MCF 10A (cell line): ENCODE measurements around the gene PRPF8. TPM values are rescaled to one million over a fixed set of nuclear protein-coding genes. Genes with fewer than 3 reads are reported as not detected.

Source experiments
- Bru-seq: library from RNA; stranded (reverse); fragments of 400-500 nt; gene quantifications from one replicate; lab custom pipeline; 2021; lab: Mats Ljungman, UMichigan
- BruChase-seq, 2 experiments: library from RNA; stranded (reverse); fragments of 400-500 nt; gene quantifications; one replicate each; lab custom pipeline; 2021; lab: Mats Ljungman, UMichigan
- BruUV-seq: library from RNA; stranded (reverse); fragments of 400-500 nt; replicated peaks from 2 replicates; lab custom pipeline; 2021; lab: Mats Ljungman, UMichigan
- CTCF ChIA-PET: fragments of 300-600 bp; sonication (Branson Sonifier 250); formaldehyde crosslinking; extraction: SDS; loops from one replicate; lab custom pipeline; 2021; ENCODE audit warnings: antibody characterized with exemption, inconsistent platforms; lab: Yijun Ruan, JAX
- POLR2A ChIA-PET: fragments of 300-600, 350-650 bp; sonication (Branson Sonifier 250); formaldehyde crosslinking; extraction: SDS; loops from one replicate; lab custom pipeline; 2020; ENCODE audit warnings: antibody characterized with exemption, inconsistent platforms; lab: Yijun Ruan, JAX
- DNase-seq: peaks from one replicate; pipeline ENCODE4 v3.0.0-alpha.2; 2018; ENCODE audit not compliant: unreplicated experiment
- H3K27ac Mint-ChIP-seq: one replicate; pipeline ENCODE4 v1.8.0; 2022; ENCODE audit warnings: mild to moderate bottlenecking, low read depth, mixed read lengths; ENCODE audit not compliant: unreplicated experiment
- H3K27me3 Mint-ChIP-seq: one replicate; pipeline ENCODE4 v1.8.0; 2022; ENCODE audit warnings: mixed read lengths; ENCODE audit not compliant: insufficient read depth, unreplicated experiment
- H3K36me3 Mint-ChIP-seq: one replicate; pipeline ENCODE4 v1.8.0; 2022; ENCODE audit warnings: mild to moderate bottlenecking, moderate library complexity, mixed read lengths; ENCODE audit not compliant: insufficient read depth, unreplicated experiment
- H3K4me1 Mint-ChIP-seq: one replicate; pipeline ENCODE4 v1.8.0; 2022; ENCODE audit warnings: mixed read lengths; ENCODE audit not compliant: insufficient read depth, unreplicated experiment
- H3K4me3 Mint-ChIP-seq: one replicate; pipeline ENCODE4 v1.8.0; 2022; ENCODE audit warnings: mild to moderate bottlenecking, moderate library complexity, mixed read lengths; ENCODE audit not compliant: unreplicated experiment
- H3K9me3 Mint-ChIP-seq: one replicate; pipeline ENCODE4 v1.8.0; 2022; ENCODE audit warnings: mixed read lengths; ENCODE audit not compliant: unreplicated experiment
- intact Hi-C: fragments of 100-400 bp; cut with micrococcal nuclease; formaldehyde crosslinking; loops from 2 replicates; pipeline ENCODE4 v1.14.1; 2022
- long read RNA-seq: library from polyadenylated mRNA; stranded (forward); transcript quantifications from one replicate; pipeline ENCODE4 v2.0.0, GENCODE V29; 2022
- total RNA-seq: library from RNA; stranded (reverse); gene quantifications from 2 replicates; pipeline ENCODE4 v1.2.3, GENCODE V29; 2022
- TF ChIP-seq, protein P1 (sequence below): fragments of 200-600 bp; IDR thresholded peaks from one replicate; pipeline ENCODE4 v1.8.0; 2022; ENCODE audit warnings: antibody characterized with exemption, mild to moderate bottlenecking; ENCODE audit not compliant: unreplicated experiment

The PRPF8 gene
- total RNA-seq, result 239 and 261 TPM in 2 replicates
- percentile 83 among the genes with signal in this experiment for Bru-seq, nascent RNA
- percentile 98 among the genes with signal in this experiment for BruChase-seq, experiment 1, labeled RNA remaining after a 6-hour chase
- BruChase-seq, experiment 2, labeled RNA remaining after a 2-hour chase, result percentile 94 among the genes with signal in this experiment
- long read RNA-seq, full-length matches to known transcripts, result 63 of 147 reads
- long read RNA-seq, partial matches to known transcripts, result 70 of 147 reads
- long read RNA-seq, other reads (novel, unspliced or antisense), result 14 of 147 reads

DNA sequence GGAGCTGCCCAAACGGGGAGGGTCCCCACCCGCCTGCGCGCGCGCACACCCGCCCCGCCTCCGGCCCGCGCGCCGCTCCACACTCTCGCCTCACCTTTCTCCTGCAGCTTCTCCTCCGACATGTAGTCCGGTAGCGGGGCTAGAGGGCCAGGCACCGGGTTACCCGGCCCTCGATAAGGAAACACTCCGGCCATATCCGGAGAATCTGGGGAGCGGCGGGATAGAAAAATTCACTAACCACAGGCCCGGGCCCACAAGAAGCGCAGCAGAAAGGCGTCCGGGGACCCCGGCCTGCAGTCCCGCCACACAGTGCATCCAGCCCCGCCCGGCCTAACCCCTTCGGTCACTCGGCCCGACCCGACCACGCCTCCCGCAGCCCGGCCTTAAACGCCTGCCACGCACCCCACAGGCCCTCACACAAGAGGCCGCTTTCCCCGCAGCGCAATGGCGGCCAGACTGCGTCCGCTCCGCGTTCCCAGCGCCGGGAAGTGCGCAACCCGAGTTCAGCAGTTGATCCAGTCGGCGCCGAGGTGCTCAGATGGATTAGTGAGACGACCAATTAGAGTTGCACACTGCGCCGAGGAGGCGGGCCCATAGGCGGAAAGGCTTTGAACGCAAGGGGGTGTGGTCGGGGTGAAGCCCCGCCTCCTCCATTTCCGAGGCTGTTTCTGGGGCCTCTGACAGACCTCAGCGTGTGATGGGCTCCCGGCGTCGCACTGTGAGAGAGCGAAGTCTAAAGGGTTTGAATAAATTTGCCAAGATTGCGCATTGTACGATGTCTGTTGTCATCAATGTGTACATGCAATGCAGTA, at the start of gene PRPF8:
TSS of gene PRPF8 (minus strand) at position 490 of the 812 bp plus-strand sequence. CDS start at position 194, 296 bp downstream.
- no peaks in the 10 kb centered on the region for H3K9me3 Mint-ChIP-seq
- intact Hi-C loops, result loop anchor here (1.0 kb wide), 1 partner anchor 30 kb away; no protein-coding TSS in a partner anchor
- TF ChIP-seq, protein P1, sequence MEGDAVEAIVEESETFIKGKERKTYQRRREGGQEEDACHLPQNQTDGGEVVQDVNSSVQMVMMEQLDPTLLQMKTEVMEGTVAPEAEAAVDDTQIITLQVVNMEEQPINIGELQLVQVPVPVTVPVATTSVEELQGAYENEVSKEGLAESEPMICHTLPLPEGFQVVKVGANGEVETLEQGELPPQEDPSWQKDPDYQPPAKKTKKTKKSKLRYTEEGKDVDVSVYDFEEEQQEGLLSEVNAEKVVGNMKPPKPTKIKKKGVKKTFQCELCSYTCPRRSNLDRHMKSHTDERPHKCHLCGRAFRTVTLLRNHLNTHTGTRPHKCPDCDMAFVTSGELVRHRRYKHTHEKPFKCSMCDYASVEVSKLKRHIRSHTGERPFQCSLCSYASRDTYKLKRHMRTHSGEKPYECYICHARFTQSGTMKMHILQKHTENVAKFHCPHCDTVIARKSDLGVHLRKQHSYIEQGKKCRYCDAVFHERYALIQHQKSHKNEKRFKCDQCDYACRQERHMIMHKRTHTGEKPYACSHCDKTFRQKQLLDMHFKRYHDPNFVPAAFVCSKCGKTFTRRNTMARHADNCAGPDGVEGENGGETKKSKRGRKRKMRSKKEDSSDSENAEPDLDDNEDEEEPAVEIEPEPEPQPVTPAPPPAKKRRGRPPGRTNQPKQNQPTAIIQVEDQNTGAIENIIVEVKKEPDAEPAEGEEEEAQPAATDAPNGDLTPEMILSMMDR, result no peak
- peak within 1 kb of the TSS; percentile 94 for H3K27ac Mint-ChIP-seq
- POLR2A ChIA-PET, result interaction anchor here (0.6 to 6.5 kb wide), 17 partner anchors 11 to 417 kb away, joined by 3 to 112 read pairs (median 4); partner anchors contain the start of genes INPP5K, RILP, RPA1 and SMYD4
- H3K27me3 Mint-ChIP-seq, result no peaks in the 10 kb centered on the region
- TSS peak; percentile 39 for BruUV-seq
- H3K4me1 Mint-ChIP-seq, result peaks cover 24% of the 10 kb centered on the region
- H3K4me3 Mint-ChIP-seq, result peak within 1 kb of the TSS; percentile 88
- DNase-seq, result peak; percentile 97
- CTCF ChIA-PET, result interaction anchor here (0.7 to 1.4 kb wide), 5 partner anchors 11 to 110 kb away, joined by 3 to 5 read pairs (median 4); no protein-coding TSS in a partner anchor
- H3K36me3 Mint-ChIP-seq, result peaks cover 52% of the 10 kb centered on the region

DNA sequence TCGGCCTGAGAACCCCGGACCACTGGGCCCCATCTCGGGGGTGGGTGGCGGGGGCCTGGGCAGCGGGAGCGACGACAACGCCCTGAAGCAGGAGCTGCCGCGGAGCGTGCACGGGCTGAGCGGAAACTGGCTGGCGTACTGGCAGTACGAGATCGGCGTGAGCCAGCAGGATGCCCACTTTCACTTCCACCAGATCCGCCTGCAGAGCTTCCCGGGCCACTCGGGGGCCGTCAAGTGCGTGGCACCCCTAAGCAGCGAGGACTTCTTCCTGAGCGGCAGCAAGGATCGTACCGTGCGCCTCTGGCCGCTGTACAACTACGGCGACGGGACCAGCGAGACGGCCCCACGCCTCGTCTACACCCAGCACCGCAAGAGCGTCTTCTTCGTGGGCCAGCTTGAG, 49.1 kb upstream of the PRPF8 start:
- no peak overlapping the region for H3K4me3 Mint-ChIP-seq
- H3K36me3 Mint-ChIP-seq, result peaks cover 58% of the 10 kb centered on the region
- POLR2A ChIA-PET, result interaction anchor here (0.8 kb wide), 1 partner anchor 12 kb away, joined by 3 read pairs; no protein-coding TSS in a partner anchor
- peaks cover 18% of the 10 kb centered on the region for H3K4me1 Mint-ChIP-seq
- H3K27ac Mint-ChIP-seq, result no peak overlapping the region
- H3K27me3 Mint-ChIP-seq, result no peaks in the 10 kb centered on the region
- BruUV-seq, result no TSS peak
- TF ChIP-seq, protein P1, result no peak
- CTCF ChIA-PET, result interaction anchor here (0.7 kb wide), 1 partner anchor 546 kb away, joined by 3 read pairs; no protein-coding TSS in a partner anchor
- no peak for DNase-seq
- intact Hi-C loops, result no loop called here
- no peaks in the 10 kb centered on the region for H3K9me3 Mint-ChIP-seq

GRCh38 chr17:1732833-1733321, 48.2 kb upstream of the PRPF8 start:
- ChIA-PET CTCF (interaction anchor here (1.5 to 5.2 kb wide), 2 partner anchors 19 to 51 kb away, joined by 3 to 23 read pairs; no protein-coding TSS in a partner anchor), POLR2A (interaction anchor here (0.6 to 5.2 kb wide), 5 partner anchors 10 to 61 kb away, joined by 3 to 26 read pairs (median 3); no protein-coding TSS in a partner anchor)
- intact Hi-C loops, result no loop called here
- no peaks in the 10 kb centered on the region for H3K9me3 Mint-ChIP-seq
- no peak for DNase-seq
- H3K36me3 Mint-ChIP-seq, result peaks cover 61% of the 10 kb centered on the region
- H3K4me3 Mint-ChIP-seq, result no peak overlapping the region
- H3K27me3 Mint-ChIP-seq, result no peaks in the 10 kb centered on the region
- no TSS peak for BruUV-seq
- TF ChIP-seq, protein P1, result no peak
- peaks cover 22% of the 10 kb centered on the region for H3K4me1 Mint-ChIP-seq
- H3K27ac Mint-ChIP-seq, result no peak overlapping the region
